Lower leg skin (tissue), 3 donors: ENCODE measurements around the gene DYNC1I2.

Experiments
- POLR2A ChIP-seq, 2 donors: fragments of 450-650 bp; IDR thresholded peaks; one replicate each; pipeline ENCODE4 v1.6.1; 2016 to 2017; ENCODE audit warnings: antibody characterized with exemption in 2 of 2, mild to moderate bottlenecking in 1 of 2, moderate library complexity in 1 of 2
- TF ChIP-seq, protein P1 (sequence below), 3 donors: fragments of 450-650 bp; IDR thresholded peaks; one replicate each; pipeline ENCODE4 v1.5.1; 2016; ENCODE audit warnings: antibody characterized with exemption in 3 of 3, mild to moderate bottlenecking in 3 of 3, moderate library complexity in 2 of 3

DNA sequence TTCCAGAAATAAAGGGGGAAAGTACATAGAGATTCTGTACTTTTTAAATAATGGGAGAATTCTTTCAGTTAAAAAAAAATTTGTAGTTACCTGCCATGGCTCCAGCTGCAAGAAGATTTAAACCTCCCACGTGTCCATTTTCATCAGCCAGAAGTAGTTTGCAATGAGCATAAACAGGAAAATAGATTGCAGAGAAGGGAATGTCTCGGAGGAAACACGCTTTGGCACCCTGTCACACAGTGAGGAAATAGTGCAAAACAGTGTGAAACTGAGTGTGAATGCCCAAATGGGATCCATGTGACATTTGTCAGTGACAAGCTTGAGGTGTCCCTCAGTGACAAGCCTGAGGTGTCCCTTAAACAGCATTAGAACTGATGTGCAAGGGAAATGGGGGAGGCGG lies 104.1 kb downstream of the DYNC1I2 start:
- TF ChIP-seq, protein P1, sequence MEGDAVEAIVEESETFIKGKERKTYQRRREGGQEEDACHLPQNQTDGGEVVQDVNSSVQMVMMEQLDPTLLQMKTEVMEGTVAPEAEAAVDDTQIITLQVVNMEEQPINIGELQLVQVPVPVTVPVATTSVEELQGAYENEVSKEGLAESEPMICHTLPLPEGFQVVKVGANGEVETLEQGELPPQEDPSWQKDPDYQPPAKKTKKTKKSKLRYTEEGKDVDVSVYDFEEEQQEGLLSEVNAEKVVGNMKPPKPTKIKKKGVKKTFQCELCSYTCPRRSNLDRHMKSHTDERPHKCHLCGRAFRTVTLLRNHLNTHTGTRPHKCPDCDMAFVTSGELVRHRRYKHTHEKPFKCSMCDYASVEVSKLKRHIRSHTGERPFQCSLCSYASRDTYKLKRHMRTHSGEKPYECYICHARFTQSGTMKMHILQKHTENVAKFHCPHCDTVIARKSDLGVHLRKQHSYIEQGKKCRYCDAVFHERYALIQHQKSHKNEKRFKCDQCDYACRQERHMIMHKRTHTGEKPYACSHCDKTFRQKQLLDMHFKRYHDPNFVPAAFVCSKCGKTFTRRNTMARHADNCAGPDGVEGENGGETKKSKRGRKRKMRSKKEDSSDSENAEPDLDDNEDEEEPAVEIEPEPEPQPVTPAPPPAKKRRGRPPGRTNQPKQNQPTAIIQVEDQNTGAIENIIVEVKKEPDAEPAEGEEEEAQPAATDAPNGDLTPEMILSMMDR (IDR thresholded peaks at IDR 0.05) = no peak
- no peak for TF ChIP-seq POLR2A (IDR thresholded peaks at IDR 0.05)
